GM12872 (cell line): ENCODE data around the gene OTOF.

ENCODE experiments used
- TF ChIP-seq, protein P1 (sequence below): IDR thresholded peaks from 3 replicates; pipeline ENCODE4 v1.5.1; 2011; ENCODE audit warnings: low read depth, mild to moderate bottlenecking, low read length, moderate library complexity; ENCODE audit not compliant: insufficient read depth

OTOF gene

DNA sequence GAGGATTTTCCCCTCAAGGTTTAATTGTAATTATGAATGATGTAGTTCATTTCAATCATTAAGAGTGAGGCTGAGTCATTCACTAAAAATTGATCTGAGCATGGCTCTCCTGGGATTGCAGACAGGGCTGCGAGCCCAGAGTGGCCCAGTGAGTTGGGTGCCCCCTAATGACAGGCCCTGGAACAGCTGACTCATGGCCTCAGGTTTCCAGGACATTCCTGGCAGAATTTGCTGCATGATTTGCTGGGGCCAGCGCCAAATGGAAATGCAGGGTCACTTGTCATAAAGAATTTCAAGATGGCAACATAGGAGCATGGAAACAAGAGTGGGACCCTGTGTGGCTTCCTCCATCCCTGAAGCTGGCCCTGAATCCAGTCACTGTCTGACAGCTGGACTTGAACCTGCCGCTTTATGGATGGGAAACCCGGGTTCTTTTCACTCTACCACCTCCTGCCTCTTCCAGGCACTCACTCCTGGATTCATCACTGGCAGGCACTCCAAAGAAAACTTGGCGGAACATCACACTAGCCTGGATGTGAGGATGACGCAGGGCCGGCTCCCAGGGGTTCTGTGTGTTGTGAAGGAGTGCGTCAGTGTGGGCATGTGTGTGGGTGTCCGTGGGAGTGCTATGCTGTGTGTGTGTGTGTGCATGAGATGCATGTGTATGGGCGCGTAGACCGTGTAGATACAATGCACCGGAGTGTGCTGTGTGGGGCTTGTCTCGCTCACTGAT, 15.2 kb downstream of the OTOF start:
- TF ChIP-seq, protein P1, sequence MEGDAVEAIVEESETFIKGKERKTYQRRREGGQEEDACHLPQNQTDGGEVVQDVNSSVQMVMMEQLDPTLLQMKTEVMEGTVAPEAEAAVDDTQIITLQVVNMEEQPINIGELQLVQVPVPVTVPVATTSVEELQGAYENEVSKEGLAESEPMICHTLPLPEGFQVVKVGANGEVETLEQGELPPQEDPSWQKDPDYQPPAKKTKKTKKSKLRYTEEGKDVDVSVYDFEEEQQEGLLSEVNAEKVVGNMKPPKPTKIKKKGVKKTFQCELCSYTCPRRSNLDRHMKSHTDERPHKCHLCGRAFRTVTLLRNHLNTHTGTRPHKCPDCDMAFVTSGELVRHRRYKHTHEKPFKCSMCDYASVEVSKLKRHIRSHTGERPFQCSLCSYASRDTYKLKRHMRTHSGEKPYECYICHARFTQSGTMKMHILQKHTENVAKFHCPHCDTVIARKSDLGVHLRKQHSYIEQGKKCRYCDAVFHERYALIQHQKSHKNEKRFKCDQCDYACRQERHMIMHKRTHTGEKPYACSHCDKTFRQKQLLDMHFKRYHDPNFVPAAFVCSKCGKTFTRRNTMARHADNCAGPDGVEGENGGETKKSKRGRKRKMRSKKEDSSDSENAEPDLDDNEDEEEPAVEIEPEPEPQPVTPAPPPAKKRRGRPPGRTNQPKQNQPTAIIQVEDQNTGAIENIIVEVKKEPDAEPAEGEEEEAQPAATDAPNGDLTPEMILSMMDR: peak; percentile 52

DNA sequence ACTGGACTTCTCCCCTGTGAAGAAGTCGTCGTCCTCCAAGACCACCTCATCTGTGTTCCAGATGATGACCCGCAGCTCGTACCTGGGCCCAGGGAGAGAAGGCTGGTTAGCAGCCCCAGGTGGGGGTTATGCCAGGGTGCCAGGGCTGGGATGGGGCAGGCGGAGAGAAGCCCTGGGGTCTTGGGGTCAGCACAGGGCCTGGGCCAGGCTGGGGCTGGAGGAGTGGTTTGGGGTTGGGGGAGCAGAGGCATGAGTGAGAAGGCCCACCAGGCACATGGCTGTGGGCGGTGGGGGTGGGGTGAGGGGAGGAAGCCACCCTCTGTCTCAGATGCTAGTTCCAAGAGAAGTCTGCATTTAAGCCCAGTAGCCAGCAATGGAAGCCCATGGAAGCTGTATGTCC, 15.8 kb downstream of the OTOF start:
- TF ChIP-seq, protein P1: no peak

DNA sequence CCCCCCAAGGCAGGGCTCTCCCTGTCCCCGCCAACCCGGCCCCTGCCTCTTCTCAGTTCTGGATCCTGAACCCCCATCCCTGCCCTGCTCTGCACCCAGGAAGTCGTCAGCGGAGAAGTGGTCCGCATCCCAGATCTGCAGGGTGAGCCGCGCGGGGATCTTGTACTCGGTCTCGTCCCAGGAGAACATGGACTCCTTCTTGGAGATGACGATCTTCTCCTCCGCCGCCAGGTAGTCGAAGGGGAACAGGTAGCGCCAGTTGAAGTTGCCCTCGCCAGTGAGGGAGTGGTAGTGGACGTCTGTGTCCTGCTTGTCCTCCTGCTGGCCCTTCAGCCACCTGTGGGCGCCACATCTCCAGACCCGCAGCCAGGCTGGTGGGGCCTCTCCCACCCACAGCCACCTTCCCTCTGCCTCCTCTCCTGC, 16.3 kb downstream of the OTOF start:
- TF ChIP-seq, protein P1: no peak

DNA sequence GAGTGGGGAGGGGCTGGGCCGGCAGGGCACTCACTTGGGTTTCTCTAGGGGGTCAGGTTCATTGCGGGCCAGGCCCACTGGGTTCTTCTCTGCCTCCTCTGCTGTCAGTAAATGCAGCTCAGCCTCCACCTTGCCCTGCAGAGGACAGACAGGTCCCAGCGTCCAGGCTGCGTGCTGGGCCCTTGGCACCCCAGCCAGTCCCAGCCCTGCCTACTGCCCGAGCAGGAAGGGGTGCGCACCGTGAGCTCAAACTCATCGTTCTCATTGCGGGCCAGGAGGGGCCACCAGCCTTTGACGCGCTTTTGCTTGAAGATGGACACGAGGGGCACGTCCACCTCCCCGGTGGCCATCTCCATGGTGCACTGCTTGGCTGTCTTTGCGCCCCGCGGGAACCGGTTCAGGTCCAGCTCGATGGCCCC, 17.3 kb downstream of the OTOF start:
- TF ChIP-seq, protein P1: no peak

DNA sequence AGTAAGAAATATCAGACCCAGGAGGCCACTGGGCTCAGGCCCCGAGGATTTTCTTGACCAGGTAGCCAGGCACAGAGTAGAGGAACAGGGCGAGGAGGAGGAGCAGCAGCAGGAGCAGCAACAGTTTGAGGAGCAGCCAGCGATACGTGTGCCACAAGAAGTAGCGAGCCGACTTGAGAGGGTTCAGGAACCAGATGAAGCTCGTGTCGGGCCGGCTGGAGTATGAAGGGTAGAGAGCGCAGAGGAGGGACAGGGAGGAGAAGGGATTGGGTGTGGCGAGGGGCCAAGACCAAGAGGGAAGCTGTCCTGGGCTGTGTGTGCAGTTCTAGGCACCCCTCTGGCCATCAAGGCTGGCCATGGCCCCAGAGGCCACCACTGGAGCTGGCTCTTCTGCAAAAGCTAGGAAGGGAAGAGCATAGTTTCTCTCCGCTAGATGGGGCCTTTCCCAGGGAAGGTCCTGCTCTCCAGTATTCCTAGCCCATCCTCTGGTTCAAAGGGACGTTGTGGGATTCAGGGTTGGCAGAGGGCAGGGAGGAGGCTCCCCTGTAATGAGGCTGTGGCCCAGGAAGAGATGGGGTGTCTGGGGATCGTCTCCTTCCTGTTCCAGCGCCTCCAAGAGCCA, 17.8 kb downstream of the OTOF start:
- TF ChIP-seq, protein P1: no peak

DNA sequence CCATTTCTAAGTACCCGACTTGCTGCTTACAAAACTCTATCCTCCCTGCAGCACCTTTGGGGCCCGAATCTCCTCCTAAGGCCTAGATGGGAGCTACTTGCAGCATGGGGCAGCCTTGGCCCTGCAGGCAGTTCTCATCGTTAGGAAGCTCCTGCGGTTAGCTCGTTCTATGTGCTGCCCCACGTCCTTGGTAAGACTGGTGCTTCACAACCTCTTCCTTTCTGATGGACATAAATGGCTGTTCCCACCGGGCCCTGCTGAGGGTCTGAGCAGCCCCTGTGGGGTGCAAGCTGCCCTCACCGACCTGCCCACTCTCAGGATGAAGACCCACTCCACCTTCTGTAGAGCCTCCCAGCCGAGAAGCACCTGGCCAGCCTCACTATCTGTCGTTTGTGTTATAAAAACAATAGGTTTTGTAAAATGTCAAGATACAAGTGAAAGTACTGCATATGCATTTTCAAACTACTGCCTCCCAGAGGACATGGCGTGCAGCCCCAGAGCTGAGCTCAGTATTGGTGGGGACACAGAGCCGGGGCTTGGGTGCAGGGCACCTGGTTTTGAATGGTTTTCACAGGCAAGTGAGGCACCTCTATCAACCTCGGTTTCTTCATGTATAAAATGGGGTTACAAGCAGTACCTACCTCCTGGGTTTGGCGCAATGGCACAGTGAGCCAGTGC, 19.4 kb downstream of the OTOF start:
- TF ChIP-seq, protein P1: no peak

DNA sequence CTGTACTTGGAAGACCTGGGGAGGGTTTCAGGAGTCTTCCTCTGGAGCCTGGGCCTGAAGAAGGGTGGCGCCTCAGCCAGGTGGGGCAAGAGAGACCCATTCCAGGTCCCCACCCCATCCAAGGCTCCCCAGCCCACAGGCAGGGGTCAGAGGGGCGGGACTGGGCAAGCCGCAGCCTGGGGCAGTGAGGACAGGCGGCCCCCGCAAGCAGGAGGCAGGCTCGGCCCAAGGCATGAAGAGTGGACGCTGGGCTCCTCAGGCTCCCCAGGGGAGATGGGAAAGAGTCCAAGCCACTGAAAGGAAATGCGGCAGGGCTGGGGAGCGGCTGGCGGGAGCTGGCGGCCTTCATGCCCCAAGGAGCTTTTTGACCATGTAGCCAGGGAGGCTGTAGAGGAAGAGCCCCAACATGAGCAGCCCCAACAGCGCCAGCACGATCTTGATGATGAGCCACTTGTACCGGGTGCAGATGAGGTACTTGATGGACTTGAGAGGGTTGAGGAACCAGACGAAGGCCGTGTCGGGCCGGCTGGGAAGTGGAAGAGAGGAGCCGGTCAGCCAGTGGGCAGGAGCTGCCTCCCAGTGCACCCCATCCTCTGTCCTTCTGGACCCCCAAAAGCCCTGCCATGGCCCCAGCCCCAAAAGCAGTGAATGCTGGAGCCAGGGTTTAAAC, 20.1 kb downstream of the OTOF start:
- TF ChIP-seq, protein P1: no peak
